Vein endothelial cell (primary cell): ENCODE measurements around the gene CDX1. TPM values are rescaled to one million over a fixed set of nuclear protein-coding genes. Genes with fewer than 3 reads are reported as not detected.

Source experiments
- total RNA-seq: library from RNA; depleted of rRNA; stranded (reverse); fragments of >200 nt; gene quantifications from 2 replicates; pipeline ENCODE4 v1.2.3, GENCODE V29; 2012

The CDX1 gene
- total RNA-seq: not detected in 2 replicates

GRCh38 chr5:150166650-150167511 is at the start of gene CDX1:
CDX1 (plus strand) TSS chr5:150166778; CDS start chr5:150166877, 99 bp downstream.

GRCh38 chr5:150155258-150156026 is 11.1 kb upstream of the CDX1 start, which contains the start of gene PDGFRB:
PDGFRB (minus strand) TSS chr5:150155845; CDS start chr5:150137047, 18,798 bp downstream.

GRCh38 chr5:150189728-150190502 is 23.3 kb downstream of the CDX1 start, which contains the start of gene SLC6A7:
SLC6A7 (plus strand) TSS chr5:150190062; CDS start chr5:150190328, 266 bp downstream.

Other genes starting within 250 kb of the CDX1 start
- under 0.01 TPM in 1 of 2 replicates, not detected in the other for gene PDE6A, start 222.0 kb upstream of the CDX1 start, total RNA-seq
- 28.4 and 33.4 TPM in 2 replicates for gene SLC26A2, start 206.0 kb upstream of the CDX1 start, total RNA-seq
- 4.2 and 5.5 TPM in 2 replicates for gene TIGD6, start 166.1 kb upstream of the CDX1 start, total RNA-seq
- gene HMGXB3, start 166.0 kb upstream of the CDX1 start, total RNA-seq: 37.2 and 41.7 TPM in 2 replicates
- gene CSF1R, start 80.2 kb upstream of the CDX1 start, total RNA-seq: not detected in 2 replicates
- 1.3 and 5.9 TPM in 2 replicates for gene PDGFRB, start 10.9 kb upstream of the CDX1 start, total RNA-seq
- not detected in 2 replicates for gene SLC6A7, start 23.3 kb downstream of the CDX1 start, total RNA-seq
- gene CAMK2A, start 123.0 kb downstream of the CDX1 start, total RNA-seq: not detected in 2 replicates
- gene ARSI, start 136.1 kb downstream of the CDX1 start, total RNA-seq: under 0.01 and 0.19 TPM in 2 replicates
- 24.8 and 28.1 TPM in 2 replicates for gene TCOF1, start 190.9 kb downstream of the CDX1 start, total RNA-seq
- gene CD74, start 246.1 kb downstream of the CDX1 start, total RNA-seq: 0.98 and 1.7 TPM in 2 replicates